Endothelial cell of umbilical vein (primary cell): ENCODE data around the gene NDUFAF7. TPM values are rescaled to one million over a fixed set of nuclear protein-coding genes. Genes with fewer than 3 reads are reported as not detected.

Experiments used
- BruUV-seq: library from RNA; stranded (reverse); fragments of 400-500 nt; replicated peaks from 2 replicates; lab custom pipeline; 2021; lab: Mats Ljungman, UMichigan
- CTCF ChIA-PET: fragments of 300-600, 350-600 bp; sonication (Branson Sonifier 250); formaldehyde crosslinking; loops from one replicate; lab custom pipeline; 2021; ENCODE audit warnings: antibody characterized with exemption, inconsistent platforms; lab: Charles Lee
- POLR2A ChIA-PET: fragments of 300-600, 350-600 bp; sonication (Branson Sonifier 250); formaldehyde crosslinking; loops from one replicate; lab custom pipeline; 2021; ENCODE audit warnings: antibody characterized with exemption, inconsistent platforms; lab: Charles Lee
- DNase-seq: peaks from one replicate; pipeline ENCODE4 v3.0.0-alpha.2; 2011; ENCODE audit warnings: low read depth, low spot score
- FAIRE-seq: peaks from 2 replicates; lab custom pipeline; 2011; peaks lifted over from hg19 to GRCh38; lab: Jason Lieb, UNC
- H2AFZ ChIP-seq: 2 replicates; pipeline ENCODE4 v1.6.0; 2012; ENCODE audit warnings: low read depth, low read length, control low read depth, inconsistent platforms
- H3K27ac ChIP-seq: 2 replicates; pipeline ENCODE4 v1.5.1; 2011; ENCODE audit warnings: low read depth, mild to moderate bottlenecking, control low read depth, low read length, moderate library complexity; ENCODE audit not compliant: insufficient read depth
- H3K27me3 ChIP-seq, 2 experiments: 2 replicates each; pipeline versions ENCODE4 v1.6.0 to v1.6.1; 2011; ENCODE audit warnings: low read length in 2 of 2, mixed read lengths in 1 of 2; ENCODE audit not compliant: control insufficient read depth in 2 of 2, insufficient read depth in 2 of 2
- H3K36me3 ChIP-seq, 2 experiments: 2 replicates in 1 of 2; 3 replicates in 1 of 2; pipeline ENCODE4 v1.5.1; 2011; ENCODE audit warnings: low read length in 2 of 2, mild to moderate bottlenecking in 1 of 2, moderate library complexity in 1 of 2; ENCODE audit not compliant: control insufficient read depth in 2 of 2, insufficient read depth in 2 of 2; ENCODE audit errors: extremely low read depth in 1 of 2
- H3K4me1 ChIP-seq: 3 replicates; pipeline ENCODE4 v1.5.1; 2011; ENCODE audit warnings: mild to moderate bottlenecking, low read length; ENCODE audit not compliant: control insufficient read depth, insufficient read depth; ENCODE audit errors: extremely low read depth
- H3K4me2 ChIP-seq: 2 replicates; pipeline ENCODE4 v1.6.1; 2011; ENCODE audit warnings: low read length, control low read depth, mixed read lengths; ENCODE audit not compliant: insufficient read depth
- H3K4me3 ChIP-seq, 3 experiments: fragments of 200-600 bp in 1 of 3; sonication (generic), shearing (Covaris generic) in 1 of 3; replicated peaks in 1 of 3; 2 replicates each; pipeline ENCODE4 v1.5.1; 2011 to 2016; ENCODE audit warnings: control low read depth in 3 of 3, low read length in 3 of 3, mild to moderate bottlenecking in 2 of 3, inconsistent platforms in 1 of 3, low read depth in 1 of 3, moderate library complexity in 1 of 3; ENCODE audit not compliant: insufficient read depth in 1 of 3
- H3K79me2 ChIP-seq: 2 replicates; pipeline ENCODE4 v1.6.0; 2012; ENCODE audit warnings: low read length, inconsistent platforms; ENCODE audit not compliant: control insufficient read depth, insufficient read depth
- H3K9ac ChIP-seq: replicated peaks from 2 replicates; pipeline ENCODE3; 2011; ENCODE audit warnings: low read length, control low read depth; ENCODE audit not compliant: insufficient read depth; ENCODE audit errors: extremely low read depth
- H3K9me1 ChIP-seq: replicated peaks from 3 replicates; pipeline ENCODE4 v1.6.0; 2011; ENCODE audit warnings: mild to moderate bottlenecking, low read length; ENCODE audit not compliant: control insufficient read depth, insufficient read depth; ENCODE audit errors: extremely low read depth
- H3K9me3 ChIP-seq: replicated peaks from 2 replicates; pipeline ENCODE4 v1.5.1; 2012; ENCODE audit warnings: low read length, inconsistent platforms; ENCODE audit not compliant: control insufficient read depth, insufficient read depth
- H4K20me1 ChIP-seq: replicated peaks from 2 replicates; pipeline ENCODE3; 2011; ENCODE audit warnings: mild to moderate bottlenecking, low read length; ENCODE audit not compliant: control insufficient read depth, insufficient read depth; ENCODE audit errors: extremely low read depth
- CTCF ChIP-seq, 2 donors: IDR thresholded peaks; 1 replicate in 1 of 2; 2 replicates in 1 of 2; pipeline ENCODE4 v1.5.1; 2011; ENCODE audit warnings: low read length in 2 of 2, mild to moderate bottlenecking in 2 of 2, moderate library complexity in 2 of 2, control low read depth in 1 of 2, inconsistent platforms in 1 of 2, low read depth in 1 of 2; ENCODE audit not compliant: insufficient read depth in 1 of 2; ENCODE audit errors: extremely low read depth in 1 of 2
- EZH2 ChIP-seq: IDR thresholded peaks from 2 replicates; pipeline ENCODE4 v1.6.1; 2012; ENCODE audit warnings: borderline replicate concordance, low read depth, mild to moderate bottlenecking, moderate library complexity, low read length, inconsistent platforms; ENCODE audit not compliant: severe bottlenecking
- FOS ChIP-seq: IDR thresholded peaks from 2 replicates; pipeline ENCODE4 v1.6.1; 2011; ENCODE audit warnings: mild to moderate bottlenecking, low read length, moderate library complexity, borderline replicate concordance; ENCODE audit not compliant: insufficient read depth
- GATA2 ChIP-seq: IDR thresholded peaks from 2 replicates; pipeline ENCODE4 v1.7.0; 2011; ENCODE audit warnings: low read depth, mild to moderate bottlenecking, moderate library complexity, mixed read lengths, low read length; ENCODE audit not compliant: insufficient read length, insufficient read depth
- JUN ChIP-seq: IDR thresholded peaks from 2 replicates; pipeline ENCODE4 v1.6.1; 2011; ENCODE audit warnings: borderline replicate concordance, low read depth; ENCODE audit not compliant: insufficient read length, insufficient read depth
- MAX ChIP-seq: IDR thresholded peaks from 2 replicates; pipeline ENCODE4 v1.6.1; 2011; ENCODE audit not compliant: insufficient read depth, insufficient read length
- MYC ChIP-seq: IDR thresholded peaks from one replicate; pipeline ENCODE4 v1.6.1; 2011; ENCODE audit warnings: mild to moderate bottlenecking, low read depth, low read length
- POLR2A ChIP-seq: IDR thresholded peaks from 2 replicates; pipeline ENCODE4 v1.6.1; 2012; ENCODE audit warnings: low read depth, mild to moderate bottlenecking, control low read depth, low read length
- POLR2AphosphoS5 ChIP-seq: IDR thresholded peaks from 2 replicates; pipeline ENCODE4 v1.6.1; 2012; ENCODE audit warnings: low read depth, mild to moderate bottlenecking, control low read depth, low read length, moderate library complexity; ENCODE audit not compliant: insufficient read depth
- dilution Hi-C: fragments of 300-500 bp; cut with MboI; formaldehyde crosslinking; loops from one replicate; pipeline ENCODE4 v1.15.0; 2019; ENCODE audit warnings: low sequenced_read_pairs; ENCODE audit not compliant: extremely low pct_ligation_motif_present
- intact Hi-C: fragments of 100-400 bp; cut with micrococcal nuclease; formaldehyde crosslinking; loops from one replicate; pipeline ENCODE4 v1.10.0; 2022
- polyA plus RNA-seq, 4 experiments: library from polyadenylated mRNA; depleted of rRNA in 3 of 4; stranded (reverse) in 3 of 4; unstranded in 1 of 4; fragments of >200 nt; gene quantifications; 2 replicates each; pipeline versions ENCODE4 v1.2.1 to v1.2.3, GENCODE V29; 2011 to 2012; ENCODE audit warnings: missing spikeins in 1 of 4
- total RNA-seq: library from RNA; stranded (reverse); gene quantifications from 2 replicates; pipeline ENCODE4 v1.2.3, GENCODE V29; 2021

NDUFAF7 gene
- total and polyA plus RNA-seq, 2 donors (not counting 3 experiments of a cell fraction or from before 2014, with no cell fraction given), result 11.6 to 23.4 TPM

- Histone ChIP-seq H3K27ac (no peak overlapping the region), H3K79me2 (no peaks in the 10 kb centered on the region), H3K9ac (no peak overlapping the region), H4K20me1 (no peaks in the 10 kb centered on the region), H3K9me1 (no peaks in the 10 kb centered on the region), H3K9me3 (no peaks in the 10 kb centered on the region), H2AFZ (no peak overlapping the region), H3K27me3 (no peaks in the 10 kb centered on the region), H3K36me3 (peaks cover 5 to 17% of the 10 kb centered on the region in 2 experiments), H3K4me1 (no peaks in the 10 kb centered on the region), H3K4me2 (no peak overlapping the region), H3K4me3 (no peak overlapping the region)
- FAIRE-seq (no peak), DNase-seq (no peak)
- intact Hi-C loops, result no loop called here
- ChIA-PET POLR2A (no interaction called here), CTCF (interaction anchor here (1.5 kb wide), 1 partner anchor 14 kb away, joined by 3 read pairs; no protein-coding TSS in a partner anchor)
- TF ChIP-seq FOS (no peak), EZH2 (no peak), POLR2AphosphoS5 (no peak), JUN (no peak), MAX (no peak), CTCF (IDR thresholded peaks at IDR 0.05; ENCODE audit: extremely low read depth in 1 of 2, insufficient read depth in 1 of 2, low read depth in 1 of 2, low read length in 2 of 2) (no peak), GATA2 (no peak), POLR2A (no peak), MYC (no peak)
- BruUV-seq, result no TSS peak
- dilution Hi-C loops, result no loop called here
Observed at GRCh38 chr2:37271376-37272067, 40.1 kb downstream of the NDUFAF7 start.
